Measurements from ENCODE around the gene VPS52. TPM values are rescaled to one million over a fixed set of nuclear protein-coding genes. Genes with fewer than 3 reads are reported as not detected.
A peak's percentile ranks its signal among the peaks of the same experiment; 100 is the strongest.

VPS52 gene
- total and polyA plus RNA-seq, 7 donors = 29.3 to 52.5 (median 35.7) TPM

GRCh38 chr6:33298773-33299236 is 27.1 kb upstream of the VPS52 start, which contains the start of gene RGL2:
Gene RGL2 (minus strand): TSS chr6:33298942. CDS start chr6:33298610, 332 bp downstream.
- Histone ChIP-seq H3K27ac (peak within 1 kb of the TSS; percentile 97), H3K27me3 (ENCODE audit: insufficient read depth in 3 of 3, low read length in 2 of 3) (no peaks in the 10 kb centered on the region), H3K4me3 (peak within 1 kb of the TSS; percentile 82), H3K9me3 (no peaks in the 10 kb centered on the region), H3K36me3 (ENCODE audit: insufficient read depth in 1 of 2, low read depth in 1 of 2) (peaks cover 4 to 54% of the 10 kb centered on the region in 2 donors), H3K4me1 (peaks cover 26% of the 10 kb centered on the region)
- peak; percentile 88 to 94 for DNase-seq
- ATAC-seq = peak; percentile 71 to 85 (median 76)
- WGBS, 3 donors = 0 to 1% (median 1%) methylated on average over 19 to 34 of the region's 34 CpGs
- no peak for TF ChIP-seq CTCF (IDR thresholded peaks at IDR 0.05)
- intact Hi-C loops (cut with DNase I) = no loop called here

GRCh38 chr6:33297956-33298772 is 26.5 kb upstream of the VPS52 start:
- Histone ChIP-seq H3K9me3 (no peaks in the 10 kb centered on the region), H3K27me3 (ENCODE audit: insufficient read depth in 3 of 3, low read length in 2 of 3) (no peaks in the 10 kb centered on the region), H3K4me3 (peak overlapping the region; percentile 82), H3K4me1 (peaks cover 26% of the 10 kb centered on the region), H3K36me3 (ENCODE audit: insufficient read depth in 1 of 2, low read depth in 1 of 2) (peaks cover 4 to 54% of the 10 kb centered on the region in 2 donors), H3K27ac (peak overlapping the region; percentile 97)
- 1 to 2% (median 1%) methylated on average over 27 to 42 of the region's 42 CpGs for WGBS, 3 donors
- TF ChIP-seq CTCF (IDR thresholded peaks at IDR 0.05) = no peak
- ATAC-seq (peak; percentile 23 to 44 (median 40)), DNase-seq (peak; percentile 66 to 78)
- intact Hi-C loops (cut with DNase I) = no loop called here

DNA sequence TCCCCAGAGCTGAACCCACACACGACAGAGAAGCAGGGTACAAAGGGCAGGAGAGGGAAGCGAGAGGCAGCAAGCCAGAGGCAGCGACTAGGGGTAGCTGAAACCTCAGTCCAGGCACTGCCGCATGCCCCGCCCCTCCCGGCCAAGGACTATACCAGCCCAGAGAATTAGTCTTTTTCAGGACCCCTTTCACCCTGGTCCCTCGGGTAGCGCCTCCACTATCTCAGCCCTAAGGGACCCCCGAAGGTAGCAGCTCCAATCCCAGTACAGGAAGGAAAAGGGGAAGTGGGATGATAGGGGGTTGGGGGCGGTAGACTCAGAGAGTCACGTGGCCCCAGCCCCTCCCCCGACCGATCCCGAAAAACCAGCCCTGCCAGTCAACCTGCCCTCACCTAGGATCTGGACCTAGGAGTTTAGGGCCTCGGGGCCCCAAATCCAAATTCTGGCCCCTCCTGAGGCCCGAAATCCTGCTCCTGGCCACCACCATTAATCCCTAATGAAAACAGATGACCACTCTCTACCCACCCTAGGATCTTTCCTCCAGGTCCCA is 25.8 kb upstream of the VPS52 start:
- DNase-seq (peak; percentile 42 to 69), ATAC-seq (no peak)
- intact Hi-C loops (cut with DNase I) = no loop called here
- Histone ChIP-seq H3K36me3 (ENCODE audit: insufficient read depth in 1 of 2, low read depth in 1 of 2) (peaks cover 4 to 55% of the 10 kb centered on the region in 2 donors), H3K27me3 (ENCODE audit: insufficient read depth in 3 of 3, low read length in 2 of 3) (no peaks in the 10 kb centered on the region), H3K4me3 (peak overlapping the region; percentile 82), H3K9me3 (no peaks in the 10 kb centered on the region), H3K4me1 (peaks cover 26% of the 10 kb centered on the region), H3K27ac (peak overlapping the region; percentile 97)
- WGBS, 3 donors = 23 to 26% (median 25%) methylated on average over 14 to 16 of the region's 16 CpGs
- TF ChIP-seq CTCF (IDR thresholded peaks at IDR 0.05) = no peak

DNA sequence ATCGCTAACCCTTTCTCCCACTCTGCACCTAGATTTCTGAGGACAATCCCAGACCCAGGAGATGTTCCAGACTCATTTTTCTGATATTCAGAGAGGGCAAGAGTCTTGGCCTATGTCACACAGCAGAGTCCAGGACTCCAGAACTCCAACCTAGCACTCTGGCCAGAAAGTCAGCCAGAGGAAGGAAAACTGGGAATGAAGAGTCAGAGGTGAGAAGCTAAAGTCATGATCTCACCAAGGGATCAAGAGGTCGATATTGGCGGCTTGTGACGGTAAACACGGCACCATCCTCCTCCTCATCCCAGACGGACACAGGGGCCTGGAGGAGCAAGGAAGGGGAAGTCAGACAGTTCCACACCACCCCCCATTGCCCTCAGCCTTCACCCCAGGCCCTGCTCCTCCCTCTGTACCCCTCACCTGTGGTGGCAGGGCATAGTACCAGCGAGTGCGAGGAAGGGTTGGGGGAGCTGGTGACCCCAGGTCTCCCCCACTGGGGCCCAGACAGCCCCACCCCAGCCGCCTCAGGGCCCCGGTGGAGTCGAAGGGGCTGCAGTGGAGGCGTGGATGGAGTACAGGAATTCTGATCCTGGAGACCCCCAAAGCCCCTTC is 25.2 kb upstream of the VPS52 start:
- no peak for ATAC-seq
- DNase-seq = no peak
- Histone ChIP-seq H3K9me3 (no peaks in the 10 kb centered on the region), H3K27ac (peak overlapping the region; percentile 97), H3K4me3 (peak overlapping the region; percentile 82), H3K27me3 (ENCODE audit: insufficient read depth in 3 of 3, low read length in 2 of 3) (no peaks in the 10 kb centered on the region), H3K36me3 (ENCODE audit: insufficient read depth in 1 of 2, low read depth in 1 of 2) (peaks cover 4 to 55% of the 10 kb centered on the region in 2 donors), H3K4me1 (peaks cover 26% of the 10 kb centered on the region)
- 75 to 84% (median 80%) methylated on average over 10 to 12 of the region's 12 CpGs for WGBS, 3 donors
- TF ChIP-seq CTCF (IDR thresholded peaks at IDR 0.05) = no peak
- intact Hi-C loops (cut with DNase I) = no loop called here
